RWPE2 (cell line): ENCODE data around the gene GTF2H2C_2.
"Not testable (repeated sequence)": the region's sequence is repeated elsewhere in the genome, so short reads cannot be mapped to it uniquely, and the experiment has no call there.

Experiments
- ATAC-seq: fragments of 200-7000 bp; cut with Tn5 transposase; 3 replicates; pipeline ENCODE4 v1.9.1; 2021; ENCODE audit warnings: low read depth
- DNase-seq: peaks from one replicate; pipeline ENCODE4 v3.0.0-alpha.2; 2020; ENCODE audit warnings: low spot score
- H3K27ac ChIP-seq: fragments of 450-650 bp; 2 replicates; pipeline ENCODE4 v1.5.1; 2017; ENCODE audit warnings: mild to moderate bottlenecking; ENCODE audit not compliant: poor library complexity, severe bottlenecking
- H3K27me3 ChIP-seq: fragments of 250-450 bp; sonication (Bioruptor Pico); 2 replicates; pipeline ENCODE4 v1.5.1; 2021; ENCODE audit warnings: mild to moderate bottlenecking, moderate library complexity; ENCODE audit not compliant: insufficient read depth, poor library complexity, severe bottlenecking
- H3K36me3 ChIP-seq: fragments of 250-450 bp; sonication (Bioruptor Pico); 2 replicates; pipeline ENCODE4 v1.5.1; 2020; ENCODE audit warnings: low read depth, mild to moderate bottlenecking, moderate library complexity
- H3K4me1 ChIP-seq: fragments of 250-450 bp; sonication (Bioruptor Pico); 2 replicates; pipeline ENCODE4 v1.5.1; 2021; ENCODE audit warnings: mild to moderate bottlenecking, moderate library complexity; ENCODE audit not compliant: insufficient read depth, poor library complexity, severe bottlenecking
- H3K4me3 ChIP-seq: fragments of 250-450 bp; sonication (Bioruptor Pico); 2 replicates; pipeline ENCODE4 v1.5.1; 2021; ENCODE audit warnings: mild to moderate bottlenecking, moderate library complexity; ENCODE audit not compliant: severe bottlenecking
- H3K9me3 ChIP-seq: fragments of 250-450 bp; sonication (Bioruptor Pico); 2 replicates; pipeline ENCODE4 v1.5.1; 2021; ENCODE audit warnings: mild to moderate bottlenecking, moderate library complexity; ENCODE audit not compliant: severe bottlenecking

The GTF2H2C_2 gene

GRCh38 chr5:70464019-70464637 lies 49.0 kb downstream of the GTF2H2C_2 start:
- not testable (repeated sequence) for H3K27ac ChIP-seq, H3K4me1 ChIP-seq, H3K9me3 ChIP-seq, H3K27me3 ChIP-seq, H3K4me3 ChIP-seq, DNase-seq, H3K36me3 ChIP-seq
- peak; percentile 27; the same call in 1 of the 3 replicates for ATAC-seq

- H3K36me3 ChIP-seq, H3K4me3 ChIP-seq, H3K27ac ChIP-seq, H3K4me1 ChIP-seq, ATAC-seq, H3K9me3 ChIP-seq, DNase-seq, H3K27me3 ChIP-seq: not testable (repeated sequence)
Observed at GRCh38 chr5:70469926-70470509, 54.9 kb downstream of the GTF2H2C_2 start.
